Daoy (cell line): ENCODE results near the gene ERF. TPM values are rescaled to one million over a fixed set of nuclear protein-coding genes. Genes with fewer than 3 reads are reported as not detected.
"Not testable (repeated sequence)": the region's sequence is repeated elsewhere in the genome, so short reads cannot be mapped to it uniquely, and the experiment has no call there.

Source experiments
- DNase-seq: peaks from one replicate; pipeline ENCODE4 v3.0.0-alpha.2; 2015; ENCODE audit warnings: low read depth
- total RNA-seq: library from RNA; depleted of rRNA; stranded (reverse); fragments of >200 nt; shearing (Covaris generic); gene quantifications from 2 replicates; pipeline ENCODE4 v1.2.3, GENCODE V29; 2014

Gene ERF
- total RNA-seq, 1 experiment from 2014 or later = 30.8 TPM

GRCh38 chr19:42275517-42275916, 20.6 kb upstream of the ERF start:
- DNase-seq = no peak

GRCh38 chr19:42275103-42275502, 20.2 kb upstream of the ERF start:
- no peak for DNase-seq

GRCh38 chr19:42274065-42274682, 19.2 kb upstream of the ERF start:
- DNase-seq = no peak

- DNase-seq = no peak
Measured at GRCh38 chr19:42273407-42274064, 18.6 kb upstream of the ERF start.

- no peak for DNase-seq
Measured at GRCh38 chr19:42272989-42273406, 18.1 kb upstream of the ERF start.

- DNase-seq = no peak
Measured at GRCh38 chr19:42272535-42272897, 17.6 kb upstream of the ERF start.

GRCh38 chr19:42271861-42272534, 17.1 kb upstream of the ERF start:
- no peak for DNase-seq

GRCh38 chr19:42271045-42271419, 16.1 kb upstream of the ERF start:
- DNase-seq = no peak

GRCh38 chr19:42270346-42271044, 15.6 kb upstream of the ERF start:
- DNase-seq = peak; percentile 81

- DNase-seq = no peak
Measured at GRCh38 chr19:42269478-42270345, 14.8 kb upstream of the ERF start.

- peak; percentile 100 for DNase-seq
Measured at GRCh38 chr19:42268704-42269477, 14.0 kb upstream of the ERF start, which contains the start of gene CIC. Gene CIC, plus strand, starts transcription at chr19:42269252. Its CDS starts 2,532 bp downstream, at chr19:42271784.

- DNase-seq = peak; percentile 99
Measured at GRCh38 chr19:42268142-42268703, 13.3 kb upstream of the ERF start.

- no peak for DNase-seq
Measured at GRCh38 chr19:42267644-42268141, 12.8 kb upstream of the ERF start.

- not testable (repeated sequence) for DNase-seq
Measured at GRCh38 chr19:42266928-42267603, 12.1 kb upstream of the ERF start.

GRCh38 chr19:42266105-42266504, 11.2 kb upstream of the ERF start:
- not testable (repeated sequence) for DNase-seq

- DNase-seq = no peak
Measured at GRCh38 chr19:42261763-42262162, 6.8 kb upstream of the ERF start.

GRCh38 chr19:42257842-42258241, 2.9 kb upstream of the ERF start:
- not testable (repeated sequence) for DNase-seq

- DNase-seq = peak; percentile 75
Measured at GRCh38 chr19:42255766-42256745, 1.1 kb upstream of the ERF start.
